Inflammatory macrophage treated with lipopolysaccharide for 4 hours (primary cell): Measurements from ENCODE around the gene DNAH7.
A peak's percentile ranks its signal among the peaks of the same experiment; 100 is the strongest.

Source experiments
- DNase-seq: peaks from one replicate; pipeline ENCODE4 v3.0.0-alpha.2; 2020

The DNAH7 gene

DNA sequence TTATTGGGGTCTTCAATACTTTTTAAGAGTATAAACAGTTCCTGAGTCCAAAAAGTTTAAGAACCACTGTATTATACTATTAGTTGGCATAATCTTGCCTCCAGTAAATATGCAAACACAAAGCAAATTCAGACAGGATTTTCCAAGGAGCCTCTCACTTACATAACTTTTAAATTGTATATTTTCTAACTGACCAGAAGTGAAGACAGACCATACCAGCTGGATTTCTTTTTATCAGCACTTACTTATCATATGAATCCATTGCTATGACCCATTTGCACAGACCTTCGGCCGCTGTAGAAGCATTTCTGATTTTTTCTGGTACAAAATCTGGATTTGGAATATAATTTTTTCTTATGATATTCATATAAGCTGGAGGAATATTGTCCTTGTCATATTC is 211.5 kb downstream of the DNAH7 start:
- DNase-seq, result no peak

DNA sequence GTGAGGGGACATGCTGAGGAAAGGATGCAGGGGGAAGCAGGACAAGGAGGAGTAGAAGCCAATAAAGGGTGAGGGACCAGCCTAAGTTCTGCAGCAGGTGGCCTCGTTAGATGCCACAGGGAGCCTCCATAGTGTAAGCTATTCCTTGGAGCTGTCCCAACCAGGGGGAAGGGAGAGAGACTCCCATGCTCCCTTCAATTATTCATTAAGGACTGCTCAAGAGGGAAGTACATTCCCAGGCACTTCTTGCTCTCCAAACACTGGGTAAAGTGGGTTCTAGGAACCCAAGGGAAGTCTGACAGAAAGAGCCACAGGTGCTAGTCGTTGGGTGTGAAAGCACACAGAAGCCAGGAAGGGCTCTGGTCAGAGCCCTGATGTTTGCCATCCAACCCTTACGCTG is 217.9 kb downstream of the DNAH7 start:
- DNase-seq, result no peak

DNA sequence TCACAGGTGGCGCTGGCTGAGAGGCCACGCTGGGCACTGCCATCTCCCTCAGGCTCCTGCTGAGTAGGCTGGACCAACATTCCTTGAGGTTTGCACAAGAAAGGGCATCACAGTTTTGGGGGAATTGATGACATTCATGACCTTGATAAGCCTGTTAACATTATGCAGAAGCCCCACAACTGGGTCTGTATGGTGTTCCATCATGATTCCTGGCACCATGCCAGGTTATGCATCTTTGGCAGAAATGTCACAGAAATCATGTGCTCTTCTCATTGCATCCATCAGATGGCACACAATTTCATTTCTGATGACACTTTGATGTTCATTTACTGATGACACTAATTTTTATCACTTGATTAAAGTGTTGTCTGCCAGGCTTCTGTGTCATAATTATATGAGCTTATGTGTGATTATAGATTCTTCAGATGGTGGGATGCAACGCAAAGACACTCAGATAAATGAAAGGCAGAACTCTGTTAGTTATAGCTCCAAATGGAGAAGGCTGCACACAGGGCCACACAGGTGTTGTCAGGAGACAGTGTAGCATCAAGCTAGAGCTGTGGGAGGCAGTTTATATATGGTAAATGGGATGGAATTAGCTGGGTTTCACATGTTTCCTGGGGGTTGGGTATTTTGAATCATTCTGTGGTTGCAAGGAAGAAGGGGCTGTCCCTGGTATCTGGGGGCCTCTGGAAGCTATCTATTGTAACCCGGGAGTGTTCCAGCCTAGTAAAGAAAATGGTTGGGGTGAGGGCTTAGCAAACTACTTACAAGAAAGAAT is 220.3 kb downstream of the DNAH7 start:
- no peak for DNase-seq

DNA sequence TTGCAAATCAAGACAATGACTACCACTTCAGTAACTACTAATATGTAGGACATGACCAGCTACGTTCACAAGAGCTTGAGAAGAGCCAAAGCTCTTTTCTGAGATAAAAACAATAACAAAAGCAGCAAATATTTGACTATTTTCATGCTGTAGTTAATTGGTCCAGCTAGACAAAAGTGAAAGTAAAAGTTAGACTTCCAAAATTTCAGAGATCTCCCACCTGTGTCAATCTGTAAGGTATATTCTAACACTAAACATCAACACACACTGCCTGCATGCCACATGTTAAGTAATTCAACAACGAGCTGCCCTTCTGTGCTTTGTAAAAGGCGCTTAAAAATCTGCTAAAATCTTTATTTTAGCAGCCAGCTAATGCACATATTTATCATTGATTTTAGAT is 225.7 kb downstream of the DNAH7 start:
- no peak for DNase-seq

DNA sequence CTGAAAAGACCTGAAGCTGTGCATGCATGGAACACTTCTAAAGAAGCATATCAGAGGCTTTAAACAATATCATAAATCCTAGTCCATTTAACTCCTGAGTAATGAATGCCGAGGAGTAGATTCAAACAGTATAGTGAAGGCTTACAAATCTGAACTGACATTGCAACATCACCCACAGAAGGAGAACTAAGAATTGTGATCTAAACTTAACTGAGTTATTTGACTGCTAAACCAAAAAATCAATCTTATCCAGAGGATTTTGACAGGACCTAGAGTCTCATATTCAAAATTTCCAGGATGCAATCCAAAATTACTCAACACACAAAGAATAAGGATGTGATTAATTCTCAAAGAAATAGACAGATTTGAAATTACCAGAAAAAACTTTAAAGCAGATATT is 230.6 kb downstream of the DNAH7 start:
- DNase-seq, result peak; percentile 50

DNA sequence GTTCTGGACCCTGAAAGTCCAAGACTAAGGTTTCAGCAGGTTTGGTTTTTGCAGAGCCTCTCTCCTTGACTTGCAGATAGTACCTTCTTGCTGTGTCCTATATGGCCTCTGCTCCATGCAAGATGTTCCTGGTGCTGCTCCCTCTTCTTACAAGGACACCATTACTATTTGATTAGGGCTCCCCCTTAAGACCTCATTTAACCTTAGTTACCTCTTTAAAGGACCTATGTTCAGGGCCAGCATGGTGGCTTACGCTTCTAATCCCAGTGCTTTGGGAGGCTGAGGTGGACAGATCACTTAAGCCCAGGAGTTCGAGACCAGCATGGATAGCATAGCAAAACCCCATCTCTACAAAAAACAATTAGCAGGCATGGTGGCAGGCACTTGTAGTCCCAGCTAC is 232.6 kb downstream of the DNAH7 start:
- DNase-seq, result no peak

DNA sequence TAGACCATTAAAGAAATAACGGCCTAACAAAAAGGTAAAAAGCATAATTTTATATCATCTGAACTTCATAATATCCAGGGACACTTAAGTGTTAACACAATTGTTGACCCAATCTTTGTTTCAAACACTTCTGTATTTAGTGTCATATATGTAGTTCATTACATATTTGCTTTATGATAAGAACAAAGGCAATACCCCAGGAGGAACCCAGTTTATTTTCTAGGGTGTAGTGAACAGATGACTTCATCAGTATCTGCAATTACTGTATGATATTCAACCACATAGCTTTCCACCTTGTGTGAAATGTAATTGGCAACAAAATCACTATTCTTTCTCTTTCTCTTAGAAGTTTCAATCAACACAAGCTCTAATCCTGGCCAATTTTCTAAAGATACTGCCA is 233.8 kb downstream of the DNAH7 start:
- no peak for DNase-seq

DNA sequence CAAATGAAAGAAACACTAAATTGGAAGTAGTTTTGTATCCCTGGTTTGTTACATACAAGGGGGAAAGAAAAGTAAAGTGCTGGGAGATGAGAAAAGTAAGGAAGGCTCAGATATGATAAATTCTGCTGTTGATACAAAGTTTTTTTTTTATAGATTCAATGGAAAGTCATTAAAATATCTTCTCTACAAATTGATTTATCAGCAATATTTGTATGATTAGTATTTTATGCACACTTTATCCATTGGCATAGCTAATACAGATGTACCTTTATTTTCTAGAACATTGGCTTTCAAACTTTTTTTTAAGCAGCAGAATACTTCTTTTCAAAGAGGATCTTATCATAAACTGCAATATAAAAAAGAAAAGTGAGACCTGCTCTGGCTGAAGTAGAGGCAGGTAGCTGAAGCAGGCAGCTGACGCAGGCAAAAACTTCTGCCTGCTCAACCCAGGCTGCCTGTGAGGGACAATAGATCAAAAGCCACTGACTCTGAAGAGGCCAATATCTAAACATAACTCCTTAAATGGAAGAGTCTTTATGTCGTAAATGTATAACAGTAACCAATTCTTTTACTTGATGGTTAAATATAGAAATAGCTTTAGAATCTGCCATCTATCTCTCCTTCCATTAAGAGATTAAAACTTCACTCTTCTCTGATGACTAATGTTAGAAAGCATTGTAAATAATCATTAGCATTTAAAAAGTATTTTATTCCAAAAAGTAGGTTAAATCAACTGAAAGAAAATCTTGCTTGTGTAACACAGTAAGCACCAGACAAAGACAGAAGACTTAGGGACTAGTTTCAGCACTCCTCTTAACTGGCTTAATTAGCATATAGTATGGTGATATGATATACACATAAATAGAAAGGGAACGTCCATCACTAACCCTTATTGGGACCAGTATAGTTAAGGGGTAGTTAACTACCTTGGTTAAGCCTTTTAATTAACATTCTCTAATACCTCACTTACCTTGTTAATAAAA is 237.4 kb downstream of the DNAH7 start:
- DNase-seq, result no peak

DNA sequence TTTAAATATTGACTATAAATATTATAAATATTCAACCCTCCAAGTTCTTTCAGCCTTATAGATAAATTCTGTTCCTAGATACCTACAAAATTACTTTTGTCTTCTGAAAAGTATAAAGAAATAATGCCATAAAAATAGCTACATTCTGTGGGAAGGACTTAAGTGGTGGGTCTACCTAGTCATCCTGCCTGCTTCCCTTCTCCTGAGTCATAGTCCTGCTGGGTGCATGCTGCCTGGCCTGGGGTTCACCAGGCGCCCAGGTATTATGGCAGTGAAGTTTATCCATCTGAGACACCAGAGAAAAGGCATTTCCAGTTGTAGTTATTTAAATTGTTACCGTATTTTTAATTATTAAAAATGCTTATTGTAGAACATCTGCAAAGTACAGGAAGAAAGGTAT is 244.2 kb downstream of the DNAH7 start:
- DNase-seq, result no peak

DNA sequence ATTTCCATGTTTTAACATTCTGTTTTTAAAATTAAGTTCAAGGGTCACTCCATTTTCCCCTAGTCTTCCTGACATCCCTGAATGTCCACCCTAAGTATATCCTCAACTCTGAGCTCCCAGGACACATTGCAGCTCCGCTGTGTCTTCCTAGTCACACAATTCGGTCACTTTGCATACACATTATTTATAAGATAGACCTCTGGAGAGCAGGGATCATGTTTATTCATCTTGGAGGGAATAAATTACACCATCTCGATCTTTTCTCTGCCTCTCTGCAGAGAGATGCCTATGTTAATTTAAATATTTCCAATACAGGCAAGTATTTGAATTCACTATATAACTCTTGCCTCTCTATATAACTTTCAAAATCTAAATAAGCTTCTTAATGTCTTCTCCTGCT is 245.4 kb downstream of the DNAH7 start:
- DNase-seq, result no peak

DNA sequence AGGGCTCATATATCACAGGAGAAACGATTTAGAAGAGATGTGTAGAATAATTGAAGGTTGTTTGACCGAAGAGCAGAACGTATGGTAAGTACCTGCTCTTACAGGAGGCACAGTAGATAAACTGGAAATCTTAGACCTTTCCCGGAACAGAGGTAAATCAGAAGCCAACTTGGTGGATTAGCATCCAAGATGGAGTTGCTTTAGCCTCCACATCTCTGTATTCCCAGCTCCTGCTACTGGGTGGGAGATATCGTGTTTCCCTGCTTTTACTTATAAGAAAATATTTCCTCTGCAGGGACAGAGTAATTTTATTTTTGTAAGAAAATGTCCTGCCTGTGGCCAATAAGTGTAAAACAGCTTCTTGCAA is 247.1 kb downstream of the DNAH7 start:
- no peak for DNase-seq

DNA sequence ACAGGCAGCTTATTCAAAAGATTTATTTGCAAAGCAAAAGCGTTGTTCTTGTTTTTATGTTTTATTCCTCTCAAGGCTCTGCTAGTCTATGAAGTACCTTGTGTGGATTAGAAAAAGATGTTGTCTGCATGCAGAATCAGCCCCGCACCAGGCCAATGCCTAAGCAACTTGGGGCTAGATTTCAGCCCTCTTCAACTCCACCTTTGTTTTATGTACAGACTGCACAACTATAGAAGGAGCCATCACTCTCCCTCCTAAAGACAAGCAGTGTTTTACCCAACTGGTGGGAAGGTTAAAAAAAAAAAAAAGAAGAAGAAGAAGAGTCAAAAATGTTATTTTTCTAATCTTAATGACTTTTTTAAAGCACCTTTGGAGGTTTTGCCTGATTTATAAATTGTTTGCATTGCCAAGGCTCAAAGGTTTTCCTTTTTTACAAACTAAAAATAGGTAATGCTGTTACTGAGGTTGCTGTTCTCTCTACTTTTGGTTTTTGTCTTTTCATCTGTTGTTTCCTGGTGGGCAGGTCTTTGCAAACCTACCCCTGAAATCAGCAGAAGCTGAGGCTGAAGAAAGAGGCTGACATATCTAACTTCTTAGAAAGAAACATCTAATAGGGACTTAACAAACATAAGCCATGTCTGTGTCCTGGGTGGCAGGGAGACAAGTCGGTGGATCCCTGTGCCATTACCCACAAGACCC is 247.6 kb downstream of the DNAH7 start:
- no peak for DNase-seq

DNA sequence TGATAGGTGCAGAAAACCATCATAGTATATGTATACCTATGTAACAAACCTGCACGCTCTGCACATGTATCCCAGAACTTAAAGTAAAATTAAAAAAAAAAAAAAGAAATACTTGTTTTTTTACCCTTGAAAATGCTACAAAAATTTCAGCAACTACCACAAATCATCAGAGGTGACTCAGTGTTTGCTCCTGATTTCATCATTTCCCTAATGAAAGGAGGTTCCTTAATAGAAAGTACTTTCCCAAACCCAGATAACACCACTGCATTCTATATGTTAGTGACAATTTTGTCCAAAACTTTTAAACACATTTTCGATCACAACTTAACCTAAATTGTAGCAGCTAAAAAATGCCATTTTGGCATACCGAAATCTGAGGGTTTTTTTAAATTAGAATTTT is 248.3 kb downstream of the DNAH7 start:
- DNase-seq, result peak; percentile 70

DNA sequence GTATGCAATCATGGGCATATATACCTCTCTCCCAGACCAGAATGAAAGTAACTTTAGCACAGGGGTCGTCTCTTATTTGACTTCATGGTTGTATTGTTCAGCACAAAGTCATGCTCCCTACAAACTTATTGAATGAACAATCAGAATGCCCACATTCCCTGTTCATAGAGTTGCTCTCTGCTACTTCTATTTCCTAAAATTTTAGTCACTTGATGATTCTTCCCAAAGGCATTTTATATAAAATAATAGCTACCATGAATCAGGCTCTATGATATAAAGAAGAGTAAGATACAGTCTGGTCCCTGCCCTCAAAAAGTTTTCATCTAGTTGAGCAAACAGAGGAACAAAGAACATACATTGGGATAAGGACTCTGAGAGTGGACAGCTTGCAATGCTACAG is 249.4 kb downstream of the DNAH7 start:
- DNase-seq, result no peak

DNA sequence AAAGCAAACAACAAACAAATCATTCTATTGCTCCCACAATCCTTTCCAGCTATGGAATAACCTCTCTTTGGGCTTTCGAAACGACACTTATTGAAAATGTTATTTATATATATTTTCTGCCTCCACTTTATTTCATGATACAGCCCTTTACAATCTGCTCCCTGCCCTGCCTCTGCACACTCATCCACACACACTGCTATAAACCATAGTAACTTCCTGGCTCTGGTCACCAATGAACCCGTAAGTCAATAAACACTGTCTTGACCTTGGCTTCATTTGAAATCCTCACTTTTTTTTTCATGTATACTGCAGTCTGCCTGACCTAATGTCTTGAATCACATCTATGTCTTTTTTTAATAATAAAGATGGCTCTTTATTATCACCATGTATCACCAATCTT is 250.1 kb downstream of the DNAH7 start:
- no peak for DNase-seq

DNA sequence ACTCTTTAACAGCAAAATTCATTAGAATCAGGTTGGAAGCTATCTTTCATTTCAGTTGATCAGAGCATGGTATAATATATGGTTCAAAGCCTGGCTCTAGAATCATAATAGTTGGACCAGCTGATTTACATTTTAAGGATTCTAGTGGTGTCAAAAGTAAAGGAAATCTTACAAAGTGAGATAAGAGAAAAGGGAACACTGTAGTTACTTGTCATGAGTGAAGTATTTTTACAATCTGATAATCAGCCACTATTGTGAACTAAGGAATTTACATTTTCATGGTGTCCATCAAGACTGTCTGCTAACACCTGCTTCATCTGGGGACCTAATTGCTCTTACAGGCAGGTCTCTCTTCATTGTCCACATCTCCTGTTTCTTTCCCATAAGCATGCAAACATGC is 250.5 kb downstream of the DNAH7 start:
- no peak for DNase-seq

DNA sequence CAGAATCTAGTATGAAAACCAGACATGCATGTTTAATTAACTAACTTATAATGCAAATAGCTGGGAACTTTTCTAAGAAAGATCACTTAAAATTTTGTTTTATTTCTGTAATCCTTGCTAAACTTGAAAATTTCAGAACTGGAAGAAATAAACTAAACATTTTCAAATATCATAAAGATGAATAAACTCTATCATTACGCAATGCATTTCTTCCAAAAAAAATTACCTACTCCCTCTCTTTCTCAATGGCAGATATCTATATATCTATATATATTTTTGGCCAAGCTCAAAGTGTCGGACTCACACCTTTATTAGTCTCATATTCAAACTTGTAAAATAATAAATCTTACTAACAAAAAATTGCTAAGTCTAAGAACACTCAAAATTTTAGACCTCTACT is 253.6 kb downstream of the DNAH7 start:
- no peak for DNase-seq

DNA sequence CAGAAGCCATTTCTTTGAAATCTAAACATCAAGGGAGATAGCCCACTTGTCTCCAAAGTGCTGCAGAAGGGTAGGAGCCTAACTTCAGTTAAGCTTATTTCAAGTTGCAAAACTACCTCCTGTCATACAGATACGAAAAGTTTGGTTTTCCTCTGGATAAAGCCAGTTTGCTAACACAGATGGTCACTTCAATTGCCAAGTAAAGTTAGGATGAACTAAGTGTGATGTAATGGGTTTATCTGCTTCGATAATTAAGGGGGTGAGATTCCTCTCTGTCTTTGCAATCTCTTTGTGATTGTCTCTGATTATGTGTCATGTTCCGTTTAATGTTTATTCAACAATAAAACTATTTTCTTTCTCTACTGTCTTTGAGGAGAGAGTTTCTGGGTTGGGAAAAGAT is 255.2 kb downstream of the DNAH7 start:
- no peak for DNase-seq

DNA sequence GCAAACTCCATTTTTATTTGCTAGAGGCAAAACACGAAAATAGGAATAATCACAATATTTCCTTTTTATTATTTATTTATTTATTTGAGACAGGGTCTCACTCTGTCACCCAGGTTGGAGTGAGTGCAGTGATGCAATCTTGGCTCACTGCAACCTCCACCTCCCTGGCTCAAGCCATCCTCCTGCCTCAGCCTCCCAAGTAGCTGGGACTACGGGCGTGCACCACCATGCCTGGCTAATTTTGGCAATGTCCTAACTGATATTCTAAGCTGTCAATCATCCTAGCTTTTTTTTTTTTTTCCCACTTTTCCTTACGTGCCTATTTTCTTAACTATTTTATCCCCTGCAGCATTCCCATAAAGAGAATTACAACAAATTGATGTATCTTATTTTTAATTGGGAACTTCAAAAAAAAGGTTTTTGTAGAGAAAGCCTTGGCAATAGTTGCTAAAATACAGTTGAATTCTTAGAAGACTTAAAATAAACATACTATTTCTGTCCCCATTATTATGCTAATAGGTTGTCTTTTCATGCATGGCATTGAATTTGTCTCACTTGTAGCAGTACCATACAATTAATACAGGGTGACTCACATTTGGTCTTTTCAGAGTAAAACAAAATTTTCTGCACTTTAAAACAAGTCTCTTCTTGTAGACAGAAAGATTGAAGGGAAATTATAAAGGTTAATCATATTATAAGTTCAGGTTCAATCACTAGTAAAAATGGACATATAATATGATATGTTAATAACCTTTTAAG is 258.1 kb downstream of the DNAH7 start:
- no peak for DNase-seq

DNA sequence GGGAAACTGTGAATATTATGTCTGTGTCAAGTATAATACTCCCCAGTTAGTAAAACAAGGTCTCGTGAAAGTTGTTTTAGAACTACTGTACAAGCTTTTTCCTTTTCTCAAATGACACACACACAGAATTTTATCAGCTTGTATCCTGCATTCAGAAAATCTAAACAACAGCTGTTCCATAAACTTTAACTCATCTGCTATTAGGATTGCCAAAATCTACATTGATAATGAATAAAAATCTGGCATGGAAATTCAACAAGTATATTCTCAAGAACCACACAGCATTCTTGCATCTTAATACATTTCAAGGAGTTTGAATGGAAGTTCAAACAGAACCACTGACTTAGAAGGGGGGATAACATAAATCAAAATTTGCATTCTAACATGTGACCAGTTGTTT is 260.4 kb downstream of the DNAH7 start:
- DNase-seq, result no peak

DNA sequence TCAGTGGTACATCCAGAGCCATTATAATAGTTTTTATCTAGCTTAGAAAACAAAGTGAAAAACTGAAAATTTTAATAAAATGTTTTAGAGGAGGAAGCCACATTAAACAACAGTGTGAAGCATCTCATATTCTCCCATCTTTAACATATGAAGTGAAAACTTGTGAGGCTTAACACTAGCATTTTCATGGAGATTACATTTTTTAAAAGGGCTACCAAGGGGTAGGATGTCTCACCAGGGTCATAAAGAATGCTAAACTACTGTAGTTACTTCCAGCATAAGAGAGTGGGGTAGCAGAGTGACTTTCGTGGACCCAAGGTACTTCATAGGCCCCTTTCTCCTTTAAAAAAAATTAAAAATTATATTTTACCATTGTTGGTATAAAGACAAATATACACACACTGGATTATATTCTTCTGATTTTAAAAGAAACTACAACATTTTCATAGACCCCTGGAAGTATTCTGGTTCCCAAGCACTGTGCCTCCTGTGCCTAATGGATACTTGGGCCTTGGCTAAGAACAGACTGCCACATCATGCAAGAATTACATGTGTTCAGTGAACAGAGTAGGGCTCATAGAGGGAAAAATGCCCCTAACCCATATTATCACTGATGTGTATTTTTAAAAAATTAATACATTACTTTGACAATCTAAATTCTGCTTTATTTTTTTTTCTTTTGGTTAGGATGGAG is 263.2 kb downstream of the DNAH7 start:
- no peak for DNase-seq

DNA sequence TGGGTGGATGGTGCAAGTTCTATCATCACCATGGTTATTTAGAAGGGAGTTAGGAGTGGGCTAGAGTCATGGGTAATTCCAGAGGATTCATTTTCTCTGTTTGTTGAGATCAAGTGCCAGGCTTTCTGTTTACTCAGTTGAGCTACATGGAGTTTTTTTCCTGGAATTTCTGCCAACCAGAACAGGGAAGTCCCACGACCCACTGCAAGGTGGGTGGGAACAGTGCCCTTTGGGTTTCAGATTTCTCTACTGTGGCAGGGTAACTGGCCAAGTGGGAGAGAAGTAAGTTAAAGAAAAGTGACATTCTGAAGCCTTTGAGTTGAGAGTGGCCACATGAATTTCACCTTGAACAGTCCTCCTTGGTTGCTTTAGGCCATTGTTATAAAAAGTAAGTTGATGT is 272.8 kb downstream of the DNAH7 start:
- no peak for DNase-seq
